ENCODE results near the gene TSHB.

DNA sequence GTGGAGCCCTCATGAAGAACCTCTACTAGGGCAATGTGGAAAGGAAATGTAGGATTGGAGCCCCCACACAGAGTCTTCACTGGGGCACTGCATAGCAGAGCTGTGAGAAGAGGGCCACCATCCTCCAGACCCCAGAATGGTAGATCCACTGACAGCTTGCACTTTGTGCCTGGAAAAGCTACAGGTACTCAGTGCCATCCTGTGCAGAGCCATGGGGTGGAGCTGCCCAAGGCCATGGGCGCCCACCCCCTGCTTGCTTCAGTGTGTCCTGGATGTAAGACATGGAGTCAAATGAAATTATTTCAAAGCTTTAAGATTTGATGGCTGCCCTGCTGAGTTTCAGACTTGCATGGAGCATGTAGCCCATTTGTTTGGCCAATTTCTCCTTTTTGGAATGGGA is 17.2 kb upstream of the TSHB start:
- TF ChIP-seq, protein P1, sequence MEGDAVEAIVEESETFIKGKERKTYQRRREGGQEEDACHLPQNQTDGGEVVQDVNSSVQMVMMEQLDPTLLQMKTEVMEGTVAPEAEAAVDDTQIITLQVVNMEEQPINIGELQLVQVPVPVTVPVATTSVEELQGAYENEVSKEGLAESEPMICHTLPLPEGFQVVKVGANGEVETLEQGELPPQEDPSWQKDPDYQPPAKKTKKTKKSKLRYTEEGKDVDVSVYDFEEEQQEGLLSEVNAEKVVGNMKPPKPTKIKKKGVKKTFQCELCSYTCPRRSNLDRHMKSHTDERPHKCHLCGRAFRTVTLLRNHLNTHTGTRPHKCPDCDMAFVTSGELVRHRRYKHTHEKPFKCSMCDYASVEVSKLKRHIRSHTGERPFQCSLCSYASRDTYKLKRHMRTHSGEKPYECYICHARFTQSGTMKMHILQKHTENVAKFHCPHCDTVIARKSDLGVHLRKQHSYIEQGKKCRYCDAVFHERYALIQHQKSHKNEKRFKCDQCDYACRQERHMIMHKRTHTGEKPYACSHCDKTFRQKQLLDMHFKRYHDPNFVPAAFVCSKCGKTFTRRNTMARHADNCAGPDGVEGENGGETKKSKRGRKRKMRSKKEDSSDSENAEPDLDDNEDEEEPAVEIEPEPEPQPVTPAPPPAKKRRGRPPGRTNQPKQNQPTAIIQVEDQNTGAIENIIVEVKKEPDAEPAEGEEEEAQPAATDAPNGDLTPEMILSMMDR (IDR thresholded peaks at IDR 0.05), result no peak
- TF ChIP-seq ZFX (IDR thresholded peaks at IDR 0.05; ENCODE audit: borderline replicate concordance), result no peak

All from 22Rv1 (cell line).